ENCODE measurements around the gene CEP85L.
A peak's percentile ranks its signal among the peaks of the same experiment; 100 is the strongest.

CEP85L gene

GRCh38 chr6:118669561-118669960 lies 18.2 kb upstream of the CEP85L start:
- H3K27me3 Mint-ChIP-seq: no peaks in the 10 kb centered on the region
- H3K36me3 Mint-ChIP-seq: peaks cover 6% of the 10 kb centered on the region
- H3K9me3 Mint-ChIP-seq: no peaks in the 10 kb centered on the region
- no peak overlapping the region for H3K27ac Mint-ChIP-seq
- ATAC-seq: no peak
- H3K4me3 Mint-ChIP-seq: no peak overlapping the region
- peaks cover 70% of the 10 kb centered on the region for H3K4me1 Mint-ChIP-seq

GRCh38 chr6:118668761-118669385 lies 17.5 kb upstream of the CEP85L start:
- H3K4me3 Mint-ChIP-seq: no peak overlapping the region
- ATAC-seq: no peak
- H3K27ac Mint-ChIP-seq: no peak overlapping the region
- H3K4me1 Mint-ChIP-seq: peaks cover 77% of the 10 kb centered on the region
- peaks cover 6% of the 10 kb centered on the region for H3K36me3 Mint-ChIP-seq
- no peaks in the 10 kb centered on the region for H3K27me3 Mint-ChIP-seq
- H3K9me3 Mint-ChIP-seq: no peaks in the 10 kb centered on the region

- H3K9me3 Mint-ChIP-seq: no peaks in the 10 kb centered on the region
- H3K4me1 Mint-ChIP-seq: peaks cover 72% of the 10 kb centered on the region
- peaks cover 6% of the 10 kb centered on the region for H3K36me3 Mint-ChIP-seq
- no peaks in the 10 kb centered on the region for H3K27me3 Mint-ChIP-seq
- no peak overlapping the region for H3K4me3 Mint-ChIP-seq
- ATAC-seq: no peak
- H3K27ac Mint-ChIP-seq: no peak overlapping the region
Observed at GRCh38 chr6:118667988-118668387, 16.6 kb upstream of the CEP85L start.

DNA sequence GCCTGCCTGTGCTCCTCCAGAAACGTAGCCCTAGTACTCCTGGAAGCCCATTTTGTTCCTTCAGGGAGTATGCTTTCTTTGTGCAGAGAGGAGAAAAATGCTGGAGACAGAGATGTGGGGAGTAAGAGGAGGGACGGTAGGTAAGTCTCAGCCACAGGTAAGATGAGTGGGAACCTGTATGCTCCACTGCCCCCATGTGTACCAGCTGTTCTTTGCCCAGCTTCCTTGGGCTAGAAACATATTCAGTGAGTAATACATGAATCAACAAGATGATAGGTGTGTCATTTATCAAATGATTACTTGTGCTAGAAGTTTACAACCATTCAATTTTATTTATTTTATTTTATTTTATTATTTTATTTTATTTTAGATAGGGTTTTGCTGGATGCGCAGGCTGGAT lies 13.6 kb upstream of the CEP85L start:
- Mint-ChIP-seq H3K27ac (peak overlapping the region; percentile 85), H3K9me3 (no peaks in the 10 kb centered on the region), H3K36me3 (peaks cover under 1% of the 10 kb centered on the region), H3K27me3 (no peaks in the 10 kb centered on the region), H3K4me1 (peaks cover 58% of the 10 kb centered on the region), H3K4me3 (peak overlapping the region; percentile 78)
- peak; percentile 65 for ATAC-seq

GRCh38 chr6:118663993-118664985 lies 12.9 kb upstream of the CEP85L start:
- no peaks in the 10 kb centered on the region for H3K36me3 Mint-ChIP-seq
- H3K27me3 Mint-ChIP-seq: no peaks in the 10 kb centered on the region
- H3K9me3 Mint-ChIP-seq: no peaks in the 10 kb centered on the region
- H3K4me3 Mint-ChIP-seq: peak overlapping the region; percentile 78
- ATAC-seq: peak; percentile 56
- peak overlapping the region; percentile 85 for H3K27ac Mint-ChIP-seq
- peaks cover 51% of the 10 kb centered on the region for H3K4me1 Mint-ChIP-seq

- H3K27me3 Mint-ChIP-seq: no peaks in the 10 kb centered on the region
- no peak overlapping the region for H3K27ac Mint-ChIP-seq
- no peak for ATAC-seq
- no peaks in the 10 kb centered on the region for H3K36me3 Mint-ChIP-seq
- H3K4me1 Mint-ChIP-seq: peaks cover 34% of the 10 kb centered on the region
- no peaks in the 10 kb centered on the region for H3K9me3 Mint-ChIP-seq
- H3K4me3 Mint-ChIP-seq: no peak overlapping the region
Observed at GRCh38 chr6:118661831-118662230, 10.4 kb upstream of the CEP85L start.

- Mint-ChIP-seq H3K4me1 (peaks cover 20% of the 10 kb centered on the region), H3K36me3 (no peaks in the 10 kb centered on the region), H3K27me3 (no peaks in the 10 kb centered on the region), H3K27ac (no peak overlapping the region), H3K9me3 (no peaks in the 10 kb centered on the region), H3K4me3 (no peak overlapping the region)
- ATAC-seq: no peak
Observed at GRCh38 chr6:118660218-118660569, 8.8 kb upstream of the CEP85L start.

GRCh38 chr6:118659513-118660217 lies 8.3 kb upstream of the CEP85L start:
- no peaks in the 10 kb centered on the region for H3K9me3 Mint-ChIP-seq
- ATAC-seq: no peak
- H3K27ac Mint-ChIP-seq: no peak overlapping the region
- no peaks in the 10 kb centered on the region for H3K27me3 Mint-ChIP-seq
- H3K4me1 Mint-ChIP-seq: peaks cover 15% of the 10 kb centered on the region
- H3K36me3 Mint-ChIP-seq: no peaks in the 10 kb centered on the region
- H3K4me3 Mint-ChIP-seq: no peak overlapping the region

DNA sequence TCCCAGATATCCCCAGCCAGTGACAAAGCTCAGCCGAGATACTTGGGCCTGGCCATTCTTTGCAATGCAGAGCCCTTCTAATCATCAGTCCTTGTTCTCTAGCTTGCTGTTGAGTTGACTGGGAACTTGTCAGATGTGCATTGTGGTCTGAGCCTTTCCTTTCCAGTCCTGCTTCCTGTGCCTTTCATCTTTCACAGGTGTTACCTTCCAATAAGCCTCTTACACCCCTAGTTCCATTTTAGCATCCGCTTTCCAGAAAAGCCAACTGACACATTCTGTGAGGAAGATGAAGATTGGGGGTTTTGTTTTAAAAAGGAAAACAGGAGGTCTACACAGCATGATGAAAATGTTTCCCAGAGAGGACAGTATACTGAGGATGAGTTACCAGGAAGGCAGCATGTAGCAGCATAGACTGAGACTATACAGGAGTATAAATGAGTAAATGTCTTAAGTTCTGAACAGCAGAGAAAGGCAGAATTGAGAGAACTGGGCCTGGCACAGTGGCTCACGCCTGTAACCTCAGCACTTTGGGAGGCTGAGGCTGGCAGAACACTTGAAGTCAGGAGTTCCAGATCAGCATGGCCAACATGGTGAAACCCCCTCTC lies 5.6 kb upstream of the CEP85L start:
- ATAC-seq: no peak
- Mint-ChIP-seq H3K27me3 (no peaks in the 10 kb centered on the region), H3K27ac (peak overlapping the region; percentile 54), H3K36me3 (no peaks in the 10 kb centered on the region), H3K4me3 (no peak overlapping the region), H3K4me1 (peaks cover 10% of the 10 kb centered on the region), H3K9me3 (no peaks in the 10 kb centered on the region)

DNA sequence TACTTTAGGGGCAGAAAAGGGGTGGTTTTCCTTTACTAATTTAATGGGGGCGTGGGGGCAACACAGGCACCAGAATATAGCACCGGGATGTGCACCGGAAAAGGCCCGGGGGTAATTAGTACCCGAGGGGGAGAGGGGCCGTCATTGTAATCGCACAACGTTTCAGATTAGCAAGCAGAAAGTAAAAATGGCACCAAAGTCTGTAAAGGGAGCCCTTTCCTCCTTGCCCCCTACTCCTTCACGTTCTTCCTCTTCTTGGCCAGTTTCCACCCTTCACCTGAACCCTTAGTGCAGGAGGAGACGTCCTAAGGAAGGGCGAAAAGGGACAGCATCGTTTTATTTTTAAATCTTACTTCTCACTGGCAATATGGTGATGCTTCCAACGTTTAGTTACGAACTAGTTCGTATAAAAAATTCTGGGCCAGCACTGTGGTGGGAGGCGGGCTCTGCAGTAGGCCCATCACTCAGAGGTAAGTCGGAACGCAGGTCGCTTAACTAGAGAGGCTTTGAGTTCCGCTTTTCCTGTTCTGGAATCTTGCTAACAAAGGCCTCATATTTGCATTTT lies 742 bp upstream of the CEP85L start:
- peaks cover 25% of the 10 kb centered on the region for H3K4me1 Mint-ChIP-seq

GRCh38 chr6:118650582-118651281 lies 659 bp downstream of the CEP85L start:
- no peaks in the 10 kb centered on the region for H3K27me3 Mint-ChIP-seq
- H3K4me1 Mint-ChIP-seq: peaks cover 21% of the 10 kb centered on the region
- no peaks in the 10 kb centered on the region for H3K9me3 Mint-ChIP-seq
- peak overlapping the region; percentile 87 for H3K27ac Mint-ChIP-seq
- peak; percentile 74 for ATAC-seq
- no peaks in the 10 kb centered on the region for H3K36me3 Mint-ChIP-seq
- peak overlapping the region; percentile 97 for H3K4me3 Mint-ChIP-seq

More for the DNA sequence above, 742 bp upstream of the CEP85L start:
- H3K27ac Mint-ChIP-seq: peak overlapping the region; percentile 87
- no peaks in the 10 kb centered on the region for H3K27me3 Mint-ChIP-seq
- H3K9me3 Mint-ChIP-seq: no peaks in the 10 kb centered on the region
- H3K36me3 Mint-ChIP-seq: no peaks in the 10 kb centered on the region
- no peak for ATAC-seq
- H3K4me3 Mint-ChIP-seq: peak overlapping the region; percentile 93

DNA sequence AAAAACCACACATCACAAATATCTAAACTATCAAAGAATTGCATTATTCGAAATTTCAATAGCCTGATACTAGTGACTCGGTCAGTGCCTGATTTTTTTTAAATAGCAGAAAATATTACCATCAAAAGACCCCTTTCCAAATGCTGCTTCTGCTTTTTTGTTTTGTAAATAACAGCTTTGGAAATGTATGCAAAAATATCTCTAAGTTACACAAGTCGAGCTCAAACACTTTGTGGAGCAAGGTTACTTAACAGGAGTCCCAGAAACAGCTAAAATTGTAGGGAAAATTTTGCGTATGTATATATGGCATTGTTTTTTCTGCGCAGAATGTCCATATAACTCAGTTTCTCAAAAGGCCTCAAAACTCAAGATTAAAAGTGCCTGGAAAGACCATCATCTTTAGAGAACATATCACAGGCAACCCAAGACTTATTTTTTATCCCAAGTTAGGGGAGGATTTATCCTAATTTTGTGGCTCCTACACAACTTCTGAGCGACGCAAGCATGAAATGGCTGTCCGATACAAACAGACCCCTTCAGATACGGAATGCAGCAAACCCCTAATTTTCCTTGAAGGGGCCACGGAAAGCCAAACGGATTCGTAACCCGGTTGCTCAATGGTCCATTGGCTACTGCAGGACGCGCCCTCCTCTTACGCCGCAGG lies 1.3 kb downstream of the CEP85L start:
- Mint-ChIP-seq H3K27me3 (no peaks in the 10 kb centered on the region), H3K4me1 (peaks cover 24% of the 10 kb centered on the region), H3K36me3 (no peaks in the 10 kb centered on the region), H3K9me3 (no peaks in the 10 kb centered on the region), H3K4me3 (peak overlapping the region; percentile 97), H3K27ac (peak overlapping the region; percentile 87)
- no peak for ATAC-seq

DNA sequence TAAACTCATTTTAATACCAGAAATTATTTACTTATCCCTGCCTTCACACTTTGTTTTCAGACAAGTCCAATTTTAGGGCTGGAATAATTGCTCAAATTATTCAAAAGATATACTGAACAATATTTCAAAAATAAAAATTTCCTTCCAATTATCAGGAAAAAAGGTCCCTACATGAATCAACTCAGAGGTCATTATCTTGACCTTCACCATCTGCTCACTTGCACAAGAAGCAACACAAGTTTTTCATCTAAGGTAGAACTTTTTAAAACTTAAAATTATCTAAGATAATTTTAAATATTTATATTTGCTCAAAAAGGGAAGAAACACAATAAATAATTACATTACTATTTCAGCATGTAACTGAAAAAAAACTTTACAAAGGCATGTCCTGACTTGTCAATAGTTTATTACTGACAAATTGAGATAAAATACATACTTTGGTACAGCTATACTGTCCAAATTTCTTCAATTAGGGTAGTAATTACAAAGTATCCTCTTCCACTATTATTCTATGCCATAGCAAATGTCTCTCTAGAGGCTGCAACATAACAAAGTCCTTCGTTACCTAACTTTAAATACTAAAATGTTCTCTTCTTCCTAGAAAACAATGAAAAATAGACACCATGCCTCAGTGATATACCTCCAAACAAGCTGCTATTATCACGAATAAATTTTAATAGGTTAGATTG lies 2.4 kb downstream of the CEP85L start:
- no peak for ATAC-seq
- no peaks in the 10 kb centered on the region for H3K36me3 Mint-ChIP-seq
- H3K27ac Mint-ChIP-seq: no peak overlapping the region
- H3K4me1 Mint-ChIP-seq: peaks cover 34% of the 10 kb centered on the region
- no peaks in the 10 kb centered on the region for H3K27me3 Mint-ChIP-seq
- peak overlapping the region; percentile 97 for H3K4me3 Mint-ChIP-seq
- H3K9me3 Mint-ChIP-seq: no peaks in the 10 kb centered on the region

Measured in stimulated activated memory B cell treated with anti-CD40 and anti-IgM and Interleukin-4, amounts not matched to agents 10 μg/mL and 1 μg/mL and 100 μg/mL, for 72 hours (primary cell).